GM21528 (cell line): Measurements from ENCODE around the gene UBL7.
"Not testable (repeated sequence)": the region's sequence is repeated elsewhere in the genome, so short reads cannot be mapped to it uniquely, and the experiment has no call there.

ENCODE experiments used
- ATAC-seq: cut with Tn5 transposase; IDR thresholded peaks from one replicate; pipeline ENCODE4 v1.9.1; 2021; ENCODE audit warnings: mild to moderate bottlenecking, moderate library complexity; ENCODE audit not compliant: unreplicated experiment, low FRiP score

Gene UBL7

GRCh38 chr15:74464897-74465296 is 3.9 kb upstream of the UBL7 start:
- no peak for ATAC-seq

- ATAC-seq = no peak
These were observed 3.3 kb upstream of the UBL7 start for GRCh38 chr15:74464216-74464615.

- no peak for ATAC-seq
These were observed 2.7 kb upstream of the UBL7 start for GRCh38 chr15:74463634-74464033.

GRCh38 chr15:74461847-74462511 is 1.0 kb upstream of the UBL7 start:
- no peak for ATAC-seq

GRCh38 chr15:74460298-74460697 is 662 bp downstream of the UBL7 start:
- peak; percentile 5 for ATAC-seq

- not testable (repeated sequence) for ATAC-seq
These were observed 1.2 kb downstream of the UBL7 start for GRCh38 chr15:74459798-74460197.

- ATAC-seq = no peak
These were observed 2.5 kb downstream of the UBL7 start for GRCh38 chr15:74458473-74458872.

GRCh38 chr15:74457036-74457435 is 3.9 kb downstream of the UBL7 start:
- ATAC-seq = not testable (repeated sequence)

GRCh38 chr15:74454764-74455500 is 6.0 kb downstream of the UBL7 start:
- no peak for ATAC-seq

- no peak for ATAC-seq
These were observed 6.8 kb downstream of the UBL7 start for GRCh38 chr15:74453925-74454763.

GRCh38 chr15:74451861-74452835 is 8.8 kb downstream of the UBL7 start:
- no peak for ATAC-seq

- ATAC-seq = no peak
These were observed 9.6 kb downstream of the UBL7 start for GRCh38 chr15:74451322-74451721.

GRCh38 chr15:74449643-74450205 is 11.2 kb downstream of the UBL7 start:
- ATAC-seq = no peak

- ATAC-seq = no peak
These were observed 11.9 kb downstream of the UBL7 start for GRCh38 chr15:74449095-74449494.

- ATAC-seq = no peak
These were observed 14.9 kb downstream of the UBL7 start for GRCh38 chr15:74445816-74446763.

GRCh38 chr15:74444106-74445062 is 16.6 kb downstream of the UBL7 start:
- ATAC-seq = no peak

- ATAC-seq = no peak
These were observed 17.7 kb downstream of the UBL7 start for GRCh38 chr15:74443100-74443909.
